GM19463 (cell line): Measurements from ENCODE around the gene WWOX.

Experiments used
- ATAC-seq: cut with Tn5 transposase; IDR thresholded peaks from one replicate; pipeline ENCODE4 v1.9.1; 2021; ENCODE audit warnings: mild to moderate bottlenecking, moderate library complexity; ENCODE audit not compliant: unreplicated experiment

WWOX gene

DNA sequence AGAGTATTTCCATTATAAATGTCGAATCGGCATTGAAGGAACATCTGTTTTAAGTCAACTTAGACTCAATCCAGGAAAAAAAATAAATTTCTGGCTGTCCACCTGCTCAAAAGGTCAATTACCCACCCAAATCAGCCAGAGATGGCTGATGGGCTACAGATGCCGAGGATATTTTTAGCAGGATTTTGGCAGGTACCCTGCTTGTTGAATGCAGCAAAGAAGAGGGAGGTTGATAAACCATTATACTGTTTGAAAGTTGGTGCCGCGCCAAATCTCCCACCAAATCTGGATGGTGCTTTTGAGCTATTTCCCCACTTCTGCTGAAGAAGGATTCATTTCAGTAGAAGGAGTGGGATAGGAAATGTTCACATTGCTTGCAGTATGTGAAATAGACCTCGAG, 963.4 kb downstream of the WWOX start:
- no peak for ATAC-seq

- no peak for ATAC-seq
Observed at GRCh38 chr16:79064256-79064972, 965.0 kb downstream of the WWOX start.

- no peak for ATAC-seq
Observed at GRCh38 chr16:79066561-79066960, 967.1 kb downstream of the WWOX start.

DNA sequence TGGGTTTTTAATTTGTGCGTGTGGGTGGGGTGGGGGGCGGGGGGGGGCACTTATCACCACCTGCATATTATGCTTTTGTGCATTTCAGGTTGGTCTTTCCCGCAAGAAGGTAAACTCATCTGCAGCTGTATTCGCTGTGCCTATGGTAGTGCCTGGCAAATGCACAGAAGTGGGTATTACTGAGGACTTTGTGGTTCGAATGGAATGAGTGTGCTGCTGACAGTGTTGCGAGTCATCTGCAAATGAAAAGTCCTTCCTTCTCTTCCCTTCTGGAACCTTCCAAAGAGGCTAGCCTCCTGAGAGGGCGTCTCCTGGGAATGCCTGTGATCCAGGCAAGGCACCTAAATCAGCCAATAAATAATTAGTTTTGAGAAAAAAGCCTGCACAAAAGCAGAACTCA, 968.1 kb downstream of the WWOX start:
- no peak for ATAC-seq

- ATAC-seq: no peak
Observed at GRCh38 chr16:79069121-79069520, 969.7 kb downstream of the WWOX start.

- ATAC-seq: no peak
Observed at GRCh38 chr16:79069633-79070032, 970.2 kb downstream of the WWOX start.

- ATAC-seq: no peak
Observed at GRCh38 chr16:79071424-79071823, 972.0 kb downstream of the WWOX start.

GRCh38 chr16:79072517-79072916, 973.1 kb downstream of the WWOX start:
- ATAC-seq: no peak

DNA sequence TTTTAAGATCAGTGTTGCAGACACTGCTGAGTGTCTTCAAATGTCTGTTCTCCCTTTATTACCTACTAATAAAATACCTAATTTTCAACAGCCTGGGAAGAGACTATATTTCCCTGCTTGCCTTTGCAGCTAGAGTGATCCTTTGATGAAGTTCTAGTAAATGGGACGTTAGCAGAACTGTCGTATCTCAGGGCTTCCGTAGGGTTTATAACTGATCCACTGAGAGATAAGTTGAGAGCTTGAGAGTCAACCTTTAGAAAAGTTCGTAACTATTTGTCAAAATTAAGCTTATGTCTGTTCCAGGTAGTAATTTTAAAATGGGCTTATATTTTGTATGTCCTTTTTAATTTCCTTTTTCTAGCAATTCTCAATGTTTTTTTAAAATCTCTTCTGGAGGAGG, 974.1 kb downstream of the WWOX start:
- ATAC-seq: no peak

- no peak for ATAC-seq
Observed at GRCh38 chr16:79074541-79074940, 975.1 kb downstream of the WWOX start.

GRCh38 chr16:79074951-79075350, 975.5 kb downstream of the WWOX start:
- ATAC-seq: no peak

DNA sequence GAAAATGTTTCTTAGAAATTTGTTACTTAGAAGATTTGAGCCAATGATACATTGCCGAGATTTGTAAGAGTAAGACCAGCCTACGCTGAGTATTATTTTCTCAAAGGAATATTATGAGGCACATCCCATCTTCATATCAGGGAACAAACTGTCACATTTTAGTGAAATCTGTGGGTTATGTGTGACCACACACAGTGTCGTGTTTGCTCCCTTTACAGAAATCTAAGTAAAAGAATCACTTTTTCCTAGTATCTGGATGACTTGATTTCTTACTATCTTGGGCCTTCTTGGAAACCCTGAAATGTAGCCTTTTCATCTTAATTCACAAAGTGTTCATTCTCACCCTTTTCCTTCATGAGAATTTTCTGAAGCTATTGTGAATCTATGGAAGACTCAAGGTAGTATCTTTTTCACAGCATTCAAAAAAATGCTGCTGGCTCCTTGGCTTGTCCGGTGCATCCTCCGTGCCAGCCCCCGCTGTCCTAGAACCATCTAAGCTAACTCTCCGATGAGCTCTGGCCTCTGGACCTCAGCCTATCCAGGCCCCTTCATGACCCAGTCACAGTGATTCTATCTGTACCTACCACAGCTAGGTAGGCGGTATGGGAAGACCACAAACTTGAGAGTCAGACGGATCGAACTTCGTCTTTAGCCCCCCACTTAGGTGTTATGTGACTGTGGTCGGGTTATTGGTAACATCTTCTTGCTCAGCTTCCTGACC, 976.8 kb downstream of the WWOX start:
- ATAC-seq: no peak

DNA sequence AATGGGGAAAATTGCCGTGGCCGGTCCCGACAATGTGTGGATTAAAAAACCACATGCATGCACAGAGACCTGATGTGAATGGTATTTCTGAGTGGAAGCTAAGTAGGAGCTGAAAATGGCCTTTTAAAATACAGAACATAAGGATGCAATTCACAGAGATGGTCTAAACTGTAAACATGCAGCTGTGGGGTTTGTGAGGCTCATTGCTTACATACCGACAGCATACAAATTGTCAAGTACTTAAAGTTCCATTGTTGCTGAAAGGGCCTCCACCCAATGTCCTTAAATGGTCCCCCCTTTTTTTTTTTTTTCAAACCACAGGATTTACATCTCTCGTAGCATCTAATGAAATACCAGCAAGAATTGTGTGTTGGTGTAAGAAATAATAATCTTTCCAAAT, 977.9 kb downstream of the WWOX start:
- no peak for ATAC-seq

DNA sequence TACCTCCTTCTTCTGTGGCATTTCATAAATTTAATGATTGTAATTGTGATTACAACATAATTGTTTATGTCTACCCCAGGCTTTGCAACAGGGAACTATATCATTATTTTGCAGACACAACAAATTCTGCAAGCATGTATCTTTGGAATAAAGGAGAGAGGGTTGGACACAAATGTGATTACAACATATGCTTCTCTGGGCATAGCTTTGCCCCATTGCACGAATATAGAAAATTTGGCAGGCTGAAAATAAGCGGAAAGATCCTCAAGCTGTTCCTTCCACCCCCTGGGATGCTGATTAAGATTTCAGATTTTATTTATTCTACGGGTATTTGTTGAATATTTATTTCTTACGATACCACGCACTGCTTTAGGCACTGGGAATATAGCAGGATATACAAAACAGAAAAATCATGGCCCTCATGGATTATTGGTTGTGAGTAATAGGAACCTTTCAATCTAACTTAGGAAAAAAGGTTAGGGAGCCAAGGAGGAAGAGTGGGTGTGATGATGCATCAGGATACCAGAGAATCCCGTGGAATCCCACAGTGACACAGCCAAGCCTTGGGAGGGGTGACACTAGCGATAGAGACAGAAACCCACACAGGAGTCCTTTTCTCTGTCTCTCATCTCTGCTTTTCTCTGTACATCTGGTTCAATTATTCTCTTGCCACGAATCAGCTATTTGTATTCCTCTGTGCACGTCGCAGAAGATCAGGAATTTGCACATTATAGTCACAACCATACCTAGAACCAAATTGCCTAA, 980.4 kb downstream of the WWOX start:
- no peak for ATAC-seq

- ATAC-seq: no peak
Observed at GRCh38 chr16:79081297-79082066, 982.0 kb downstream of the WWOX start.

- no peak for ATAC-seq
Observed at GRCh38 chr16:79082970-79083369, 983.5 kb downstream of the WWOX start.

DNA sequence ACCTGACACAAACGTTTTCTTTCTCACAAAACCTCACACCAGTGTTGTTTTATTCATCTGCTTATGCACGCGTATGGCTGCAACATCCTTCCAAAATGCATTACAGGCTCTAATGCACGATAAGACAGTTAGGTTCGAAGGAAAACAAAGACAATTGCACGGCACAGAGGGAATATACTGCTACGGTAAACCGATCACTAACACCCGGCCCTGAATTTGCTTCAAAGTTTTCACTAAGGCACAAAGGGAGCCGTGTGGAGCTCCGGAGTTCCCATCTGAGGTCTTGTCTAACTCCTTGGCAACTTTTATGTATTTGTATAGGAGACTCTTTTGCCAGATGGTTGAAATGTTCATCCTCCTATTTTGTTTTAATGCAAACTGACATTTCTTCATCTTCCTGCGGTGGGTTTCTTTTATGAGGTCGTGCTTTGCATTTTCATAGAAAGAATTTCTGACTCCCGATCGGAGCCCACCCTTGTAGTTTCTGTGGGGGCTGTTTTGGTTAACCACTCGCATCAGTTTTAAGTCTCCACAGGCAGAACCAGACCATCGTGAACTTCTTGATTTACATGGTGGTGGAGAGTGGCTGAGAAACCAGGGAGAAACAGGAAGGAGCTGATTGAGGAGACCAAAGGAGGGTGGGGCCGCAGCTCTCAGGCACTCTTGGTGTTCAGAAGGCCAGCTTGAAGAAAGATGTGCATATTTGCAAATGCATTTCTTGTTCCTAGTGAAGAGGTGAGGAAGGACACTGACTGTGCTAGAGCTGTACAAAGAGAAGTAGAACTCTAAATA, 984.2 kb downstream of the WWOX start:
- no peak for ATAC-seq

DNA sequence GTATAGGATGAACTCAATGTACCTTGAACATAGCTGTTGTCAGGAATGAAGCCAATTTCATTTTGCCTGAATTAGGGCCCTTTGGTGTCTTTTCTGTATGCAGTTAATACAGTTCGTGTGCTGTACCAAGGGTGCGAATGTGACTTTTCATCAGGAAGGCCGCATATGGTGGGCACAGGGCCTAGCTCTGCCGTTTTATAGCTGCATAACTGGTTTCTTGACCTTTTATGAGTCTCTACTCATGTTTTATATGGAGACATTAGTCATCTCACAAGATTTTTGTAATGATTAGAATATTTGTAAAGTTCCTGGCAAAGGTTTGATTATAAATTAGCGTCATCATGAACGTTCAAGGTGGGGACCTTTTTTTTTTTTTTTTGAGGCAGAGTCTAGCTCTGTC, 989.5 kb downstream of the WWOX start:
- ATAC-seq: no peak

DNA sequence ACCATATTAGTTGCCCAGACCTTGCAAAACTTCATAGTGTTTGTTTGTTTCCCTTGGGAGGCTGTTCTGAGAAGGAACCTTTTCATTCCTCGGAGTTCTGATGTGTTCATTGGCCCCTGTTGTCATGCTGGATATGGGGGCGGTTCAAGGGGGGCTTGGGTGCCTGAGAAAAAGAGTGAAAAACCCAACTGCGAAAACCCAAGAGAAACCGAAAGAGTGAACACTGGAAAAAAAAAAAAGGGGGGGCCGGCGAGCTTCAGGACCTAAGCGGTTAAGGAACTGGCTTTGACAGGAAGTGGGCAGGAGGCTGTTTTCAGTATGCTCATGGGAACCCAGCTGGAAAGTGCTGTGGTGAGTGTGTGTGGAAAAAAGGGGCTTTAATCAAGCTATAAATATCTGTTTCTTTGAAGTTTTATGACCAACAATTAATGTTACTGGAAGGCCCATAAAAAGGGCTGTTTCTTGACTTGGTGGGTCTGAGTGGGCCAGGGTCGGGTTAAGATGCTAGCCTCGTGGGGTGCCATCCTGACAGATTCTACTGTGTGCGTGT, 990.4 kb downstream of the WWOX start:
- ATAC-seq: no peak

GRCh38 chr16:79090966-79091365, 991.5 kb downstream of the WWOX start:
- no peak for ATAC-seq
